Testis (tissue), 3 donors: ENCODE results near the gene LY6G6D. TPM values are rescaled to one million over a fixed set of nuclear protein-coding genes. Genes with fewer than 3 reads are reported as not detected.

Experiments
- DNase-seq: peaks from one replicate; pipeline ENCODE4 v3.0.0-alpha.2; 2019
- H3K27ac ChIP-seq, 2 donors: fragments of 200-600 bp; sonication (generic); one replicate each; pipeline ENCODE4 v1.5.1; 2019
- H3K27me3 ChIP-seq: fragments of 200-600 bp; sonication (generic); one replicate; pipeline ENCODE4 v1.5.1; 2019
- H3K36me3 ChIP-seq: fragments of 200-600 bp; sonication (generic); one replicate; pipeline ENCODE4 v1.5.1; 2017; ENCODE audit warnings: low read depth; ENCODE audit errors: missing control alignments
- H3K4me1 ChIP-seq: fragments of 200-600 bp; sonication (generic); one replicate; pipeline ENCODE4 v1.5.1; 2019
- H3K4me3 ChIP-seq, 2 donors: fragments of 200-600 bp; sonication (generic); one replicate each; pipeline ENCODE4 v1.5.1; 2017 to 2019
- H3K9me3 ChIP-seq: fragments of 200-600 bp; sonication (generic); one replicate; pipeline ENCODE4 v1.5.1; 2017
- POLR2A ChIP-seq: fragments of 450-650 bp; IDR thresholded peaks from one replicate; pipeline ENCODE4 v1.6.1; 2017; ENCODE audit warnings: antibody characterized with exemption, mild to moderate bottlenecking, moderate library complexity
- WGBS, 2 donors: methylation state at CpG; one replicate each; pipeline ENCODE4 v1.1.5; 2018; 5-methylcytosine and 5-hydroxymethylcytosine counted together
- intact Hi-C: fragments of 100-400 bp; cut with DNase I; formaldehyde crosslinking; loops from one replicate; pipeline ENCODE4 v1.15.1; 2023; ENCODE audit warnings: low total_unique reads
- microRNA-seq, 2 donors: library from miRNA; unstranded; fragments of <30 nt; microRNA quantifications; one replicate each; pipeline ENCODE4, GENCODE V29; 2016; ENCODE audit warnings: borderline number of aligned reads in 2 of 2, borderline replicate concordance in 1 of 2
- polyA plus RNA-seq: library from polyadenylated mRNA; stranded (reverse); fragments of 350-450 nt; fragmentation: Illumina TruSeq; extraction: RNeasy Lipid Tissue Mini Kit (QIAGEN cat#74804); gene quantifications from one replicate; pipeline ENCODE4 v1.2.3, GENCODE V29; 2014; ENCODE audit warnings: low read depth, low replicate concordance; ENCODE audit not compliant: insufficient read depth
- small RNA-seq, 2 donors: library from RNA; depleted of rRNA; stranded (forward); fragments of <200 nt; gene quantifications; one replicate each; pipeline ENCODE3, GENCODE V24; 2016
- total RNA-seq, 2 donors: library from RNA; depleted of rRNA; stranded (reverse); fragments of >200 nt; gene quantifications; one replicate each; pipeline ENCODE4 v1.2.3, GENCODE V29; 2016
- TF ChIP-seq, protein P1 (sequence below), 3 experiments: fragments of 450-650 bp in 2 of 3; fragments of 200-600 bp in 1 of 3; sonication (generic) in 1 of 3; IDR thresholded peaks; one replicate each; pipeline ENCODE4 v1.5.1; 2016 to 2019; ENCODE audit warnings: antibody characterized with exemption in 3 of 3, mild to moderate bottlenecking in 2 of 3, moderate library complexity in 1 of 3

LY6G6D gene
- total and polyA plus RNA-seq, 3 donors from 2014 or later = not detected

DNA sequence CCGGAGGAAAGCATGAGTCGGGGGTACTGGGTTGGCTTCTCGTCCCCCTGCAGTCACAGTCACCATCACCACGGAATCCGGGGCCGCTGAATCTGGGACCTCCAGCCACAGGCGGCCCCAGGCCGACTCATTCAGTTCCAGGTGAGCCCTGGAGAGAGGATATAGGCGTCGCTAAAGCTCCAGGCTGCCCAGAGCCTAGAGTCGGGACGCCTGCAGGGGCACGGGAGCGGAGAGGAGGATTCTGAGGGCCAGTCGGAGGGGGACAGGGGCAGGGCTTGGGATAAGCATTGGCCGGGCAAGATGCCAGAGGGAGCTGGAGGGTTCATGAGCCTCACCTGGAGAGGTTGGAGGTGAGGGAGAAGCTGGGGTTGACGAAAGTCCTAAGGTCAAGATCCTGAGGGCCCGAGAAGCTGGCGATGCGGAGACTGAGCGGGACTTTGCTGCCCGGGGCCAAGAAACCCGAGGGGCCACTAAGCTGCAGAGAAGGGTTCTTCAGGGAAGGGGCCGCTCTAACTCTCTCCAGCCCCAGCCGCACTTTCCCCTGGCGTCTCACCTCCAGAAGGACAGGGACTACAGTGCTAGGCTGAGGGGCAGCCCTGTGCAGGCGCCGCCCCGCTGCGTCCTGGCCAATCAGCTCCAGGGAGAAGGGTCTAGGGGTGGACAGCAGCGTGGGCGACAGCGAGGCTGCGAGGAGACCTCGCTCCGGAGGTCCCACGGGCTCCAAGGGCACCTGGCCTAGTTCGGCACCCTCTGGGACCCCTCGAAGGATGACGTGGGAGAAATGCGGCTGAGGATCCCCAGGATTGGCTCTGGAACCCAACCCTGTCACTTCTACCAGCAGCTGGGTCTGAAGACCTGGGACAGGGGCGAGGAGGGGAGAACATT, 51.0 kb downstream of the LY6G6D start:
- Histone ChIP-seq H3K4me1 (no peaks in the 10 kb centered on the region), H3K4me3 (no peak overlapping the region), H3K27me3 (no peaks in the 10 kb centered on the region), H3K9me3 (no peaks in the 10 kb centered on the region), H3K27ac (no peak overlapping the region), H3K36me3 (no peaks in the 10 kb centered on the region)
- DNase-seq = no peak
- WGBS, 2 donors = 54 to 67% methylated on average over 13 to 42 of the region's 42 CpGs
- TF ChIP-seq, protein P1, sequence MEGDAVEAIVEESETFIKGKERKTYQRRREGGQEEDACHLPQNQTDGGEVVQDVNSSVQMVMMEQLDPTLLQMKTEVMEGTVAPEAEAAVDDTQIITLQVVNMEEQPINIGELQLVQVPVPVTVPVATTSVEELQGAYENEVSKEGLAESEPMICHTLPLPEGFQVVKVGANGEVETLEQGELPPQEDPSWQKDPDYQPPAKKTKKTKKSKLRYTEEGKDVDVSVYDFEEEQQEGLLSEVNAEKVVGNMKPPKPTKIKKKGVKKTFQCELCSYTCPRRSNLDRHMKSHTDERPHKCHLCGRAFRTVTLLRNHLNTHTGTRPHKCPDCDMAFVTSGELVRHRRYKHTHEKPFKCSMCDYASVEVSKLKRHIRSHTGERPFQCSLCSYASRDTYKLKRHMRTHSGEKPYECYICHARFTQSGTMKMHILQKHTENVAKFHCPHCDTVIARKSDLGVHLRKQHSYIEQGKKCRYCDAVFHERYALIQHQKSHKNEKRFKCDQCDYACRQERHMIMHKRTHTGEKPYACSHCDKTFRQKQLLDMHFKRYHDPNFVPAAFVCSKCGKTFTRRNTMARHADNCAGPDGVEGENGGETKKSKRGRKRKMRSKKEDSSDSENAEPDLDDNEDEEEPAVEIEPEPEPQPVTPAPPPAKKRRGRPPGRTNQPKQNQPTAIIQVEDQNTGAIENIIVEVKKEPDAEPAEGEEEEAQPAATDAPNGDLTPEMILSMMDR (IDR thresholded peaks at IDR 0.05) = no peak
- TF ChIP-seq POLR2A = no peak
- intact Hi-C loops = no loop called here

DNA sequence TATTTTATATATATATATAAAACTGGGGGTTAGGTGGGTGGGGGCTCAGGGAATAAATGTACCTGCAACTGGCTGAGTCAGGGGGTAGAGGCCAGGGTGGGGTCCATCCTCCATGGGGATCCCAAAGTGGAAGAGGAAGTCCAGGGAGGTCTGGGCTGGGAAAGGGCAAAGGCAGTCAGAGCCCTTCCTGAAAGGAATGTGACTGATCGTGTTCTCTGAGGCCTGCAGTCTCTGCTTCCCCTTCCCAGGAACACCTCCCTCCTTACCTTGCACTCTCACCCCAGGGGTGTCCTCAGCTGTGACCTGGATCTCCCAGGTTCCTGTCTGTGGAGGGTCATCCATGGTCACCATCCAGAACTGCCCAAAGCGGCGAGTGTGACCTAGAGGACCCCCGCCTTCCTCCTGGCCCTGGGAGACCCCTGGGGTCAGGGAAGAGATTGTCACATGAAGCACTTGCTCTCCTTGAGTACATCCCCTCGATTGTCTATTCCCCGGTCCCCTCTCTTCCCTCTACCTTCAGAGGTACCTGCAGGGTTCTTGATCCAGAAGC, 52.0 kb downstream of the LY6G6D start:
- Histone ChIP-seq H3K36me3 (no peaks in the 10 kb centered on the region), H3K9me3 (no peaks in the 10 kb centered on the region), H3K27ac (no peak overlapping the region), H3K4me1 (no peaks in the 10 kb centered on the region), H3K4me3 (no peak overlapping the region), H3K27me3 (no peaks in the 10 kb centered on the region)
- 75 to 84% methylated on average over 3 to 6 of the region's 6 CpGs for WGBS, 2 donors
- intact Hi-C loops = no loop called here
- no peak for DNase-seq
- TF ChIP-seq, protein P1 (IDR thresholded peaks at IDR 0.05) = no peak
- no peak for TF ChIP-seq POLR2A

Small RNA genes lying within 50 kb of the gene (microRNA-seq; reads per million reads assigned to microRNA genes)
- 2.8 reads per million in 2 donors for gene MIR4646

Small RNA genes lying within 50 kb of the gene (small RNA-seq; reads per million reads assigned to genes)
- gene LY6G6D = 0 reads per million in 2 donors
- 0 reads per million in 2 donors for gene MIR4646
- 0 reads per million in 2 donors for gene MSH5-SAPCD1
- 0 reads per million in 2 donors for gene RNU6-850P
- gene SAPCD1 = 0 reads per million in 2 donors

Other genes with a start within 250 kb of the LY6G6D start
Only the 30 nearest of the 41 such genes appear.
- 1 to 10 TPM; 1.3 to 2.6 TPM for gene LTA, start 143.1 kb upstream of the LY6G6D start, total RNA-seq
- 2.0 TPM for gene LTA, start 143.1 kb upstream of the LY6G6D start, polyA plus RNA-seq
- gene TNF, start 139.8 kb upstream of the LY6G6D start, total RNA-seq = under 1 TPM; 0.24 to 0.31 TPM
- gene TNF, start 139.8 kb upstream of the LY6G6D start, polyA plus RNA-seq = 1.1 TPM
- 1 to 10 TPM in 1 of 2 donors, not detected in 1; 2.0 TPM for gene LTB, start 132.9 kb upstream of the LY6G6D start, total RNA-seq
- gene LTB, start 132.9 kb upstream of the LY6G6D start, polyA plus RNA-seq = 7.2 TPM
- 1 to 10 TPM in 1 of 2 donors, under 1 TPM in 1; 0.71 to 1.2 TPM for gene LST1, start 129.1 kb upstream of the LY6G6D start, total RNA-seq
- gene LST1, start 129.1 kb upstream of the LY6G6D start, polyA plus RNA-seq = 13.0 TPM
- 1 to 10 TPM in 1 of 2 donors, not detected in 1; 2.6 TPM for gene NCR3, start 122.3 kb upstream of the LY6G6D start, total RNA-seq
- gene NCR3, start 122.3 kb upstream of the LY6G6D start, polyA plus RNA-seq = 1.7 TPM
- gene AIF1, start 100.1 kb upstream of the LY6G6D start, total RNA-seq = 1 to 10 TPM; 2.9 to 6.3 TPM
- 34.8 TPM for gene AIF1, start 100.1 kb upstream of the LY6G6D start, polyA plus RNA-seq
- 100 to 1,000 TPM; 288 to 301 TPM for gene PRRC2A, start 94.6 kb upstream of the LY6G6D start, total RNA-seq
- gene PRRC2A, start 94.6 kb upstream of the LY6G6D start, polyA plus RNA-seq = 473 TPM
- gene BAG6, start 62.7 kb upstream of the LY6G6D start, total RNA-seq = 100 to 1,000 TPM; 654 to 710 TPM
- 861 TPM for gene BAG6, start 62.7 kb upstream of the LY6G6D start, polyA plus RNA-seq
- 1 to 10 TPM; 7.5 to 9.8 TPM for gene APOM, start 59.5 kb upstream of the LY6G6D start, total RNA-seq
- 27.9 TPM for gene APOM, start 59.5 kb upstream of the LY6G6D start, polyA plus RNA-seq
- 10 to 100 TPM; 13.9 to 17.8 TPM for gene C6orf47, start 54.6 kb upstream of the LY6G6D start, total RNA-seq
- 11.9 TPM for gene C6orf47, start 54.6 kb upstream of the LY6G6D start, polyA plus RNA-seq
- gene GPANK1, start 50.4 kb upstream of the LY6G6D start, total RNA-seq = 10 to 100 TPM; 34.5 to 46.1 TPM
- 81.3 TPM for gene GPANK1, start 50.4 kb upstream of the LY6G6D start, polyA plus RNA-seq
- 100 to 1,000 TPM; 397 to 421 TPM for gene CSNK2B, start 49.3 kb upstream of the LY6G6D start, total RNA-seq
- 523 TPM for gene CSNK2B, start 49.3 kb upstream of the LY6G6D start, polyA plus RNA-seq
- 10 to 100 TPM; 14.0 to 15.9 TPM for gene LY6G5B, start 45.4 kb upstream of the LY6G6D start, total RNA-seq
- gene LY6G5B, start 45.4 kb upstream of the LY6G6D start, polyA plus RNA-seq = 16.3 TPM
- 10 to 100 TPM in 1 of 2 donors, 1 to 10 TPM in 1; 8.7 to 18.3 TPM for gene LY6G5C, start 34.3 kb upstream of the LY6G6D start, total RNA-seq
- 14.0 TPM for gene LY6G5C, start 34.3 kb upstream of the LY6G6D start, polyA plus RNA-seq
- gene ABHD16A, start 12.0 kb upstream of the LY6G6D start, total RNA-seq = 10 to 100 TPM; 77.0 to 85.9 TPM
- 108 TPM for gene ABHD16A, start 12.0 kb upstream of the LY6G6D start, polyA plus RNA-seq
- gene LY6G6F, start 8.5 kb upstream of the LY6G6D start, total RNA-seq = not detected
- 0.41 TPM for gene LY6G6F, start 8.5 kb upstream of the LY6G6D start, polyA plus RNA-seq
- gene LY6G6C, start 6.4 kb downstream of the LY6G6D start, total RNA-seq = under 1 TPM in 1 of 2 donors, not detected in 1; 0.39 TPM
- gene LY6G6C, start 6.4 kb downstream of the LY6G6D start, polyA plus RNA-seq = 1.4 TPM
- under 1 TPM; 0.74 to 0.94 TPM for gene MPIG6B, start 8.0 kb downstream of the LY6G6D start, total RNA-seq
- gene MPIG6B, start 8.0 kb downstream of the LY6G6D start, polyA plus RNA-seq = 1.3 TPM
- gene DDAH2, start 14.0 kb downstream of the LY6G6D start, total RNA-seq = 10 to 100 TPM; 19.6 to 38.0 TPM
- 50.8 TPM for gene DDAH2, start 14.0 kb downstream of the LY6G6D start, polyA plus RNA-seq
- 10 to 100 TPM; 35.4 to 93.5 TPM for gene CLIC1, start 21.2 kb downstream of the LY6G6D start, total RNA-seq
- 130 TPM for gene CLIC1, start 21.2 kb downstream of the LY6G6D start, polyA plus RNA-seq
- gene MSH5, start 24.7 kb downstream of the LY6G6D start, total RNA-seq = 100 to 1,000 TPM in 1 of 2 donors, 10 to 100 TPM in 1; 77.6 to 135 TPM
- gene MSH5, start 24.7 kb downstream of the LY6G6D start, polyA plus RNA-seq = 36.2 TPM
- gene SAPCD1, start 47.3 kb downstream of the LY6G6D start, total RNA-seq = 10 to 100 TPM; 10.4 to 11.6 TPM
- 5.9 TPM for gene SAPCD1, start 47.3 kb downstream of the LY6G6D start, polyA plus RNA-seq
- gene VWA7, start 62.0 kb downstream of the LY6G6D start, total RNA-seq = 1 to 10 TPM; 3.1 to 6.3 TPM
- 2.7 TPM for gene VWA7, start 62.0 kb downstream of the LY6G6D start, polyA plus RNA-seq
- 100 to 1,000 TPM in 1 of 2 donors, 10 to 100 TPM in 1; 94.8 to 131 TPM for gene VARS1, start 80.4 kb downstream of the LY6G6D start, total RNA-seq
- gene VARS1, start 80.4 kb downstream of the LY6G6D start, polyA plus RNA-seq = 156 TPM
- gene LSM2, start 91.6 kb downstream of the LY6G6D start, total RNA-seq = 10 to 100 TPM; 43.3 to 49.6 TPM
- 55.5 TPM for gene LSM2, start 91.6 kb downstream of the LY6G6D start, polyA plus RNA-seq
- gene HSPA1L, start 99.9 kb downstream of the LY6G6D start, total RNA-seq = 10 to 100 TPM; 30.3 to 87.9 TPM
- 103 TPM for gene HSPA1L, start 99.9 kb downstream of the LY6G6D start, polyA plus RNA-seq
- 100 to 1,000 TPM; 113 to 151 TPM for gene HSPA1A, start 100.2 kb downstream of the LY6G6D start, total RNA-seq
- gene HSPA1A, start 100.2 kb downstream of the LY6G6D start, polyA plus RNA-seq = 90.4 TPM
- 100 to 1,000 TPM; 167 to 204 TPM for gene HSPA1B, start 112.4 kb downstream of the LY6G6D start, total RNA-seq
- 127 TPM for gene HSPA1B, start 112.4 kb downstream of the LY6G6D start, polyA plus RNA-seq
- gene NEU1, start 147.5 kb downstream of the LY6G6D start, total RNA-seq = 10 to 100 TPM; 31.7 to 65.9 TPM
- gene NEU1, start 147.5 kb downstream of the LY6G6D start, polyA plus RNA-seq = 27.4 TPM
- gene SLC44A4, start 163.6 kb downstream of the LY6G6D start, total RNA-seq = 1 to 10 TPM in 1 of 2 donors, under 1 TPM in 1; 0.87 to 1.2 TPM
- gene SLC44A4, start 163.6 kb downstream of the LY6G6D start, polyA plus RNA-seq = 6.3 TPM